ENCODE measurements around the gene RNLS.

RNLS gene

DNA sequence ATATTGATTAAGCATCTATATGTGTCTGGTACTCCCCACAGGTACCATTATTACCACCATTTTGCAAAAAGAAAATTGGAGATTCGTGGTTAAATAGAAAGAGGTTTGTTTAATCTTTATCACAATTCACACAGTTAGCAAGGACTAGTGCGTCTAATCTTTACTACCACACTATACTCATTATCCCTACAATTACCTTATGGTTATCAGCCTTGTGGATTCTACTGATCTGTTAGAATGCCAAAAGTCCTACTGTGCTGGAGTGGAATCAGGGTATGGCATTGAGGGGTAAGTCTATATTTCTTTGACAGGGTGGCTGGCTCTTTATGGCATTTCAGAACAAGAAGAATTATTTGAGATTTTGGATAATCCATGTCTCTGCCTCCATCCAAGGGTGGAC is 156.1 kb downstream of the RNLS start:
- no peak overlapping the region for H3K4me3 ChIP-seq (ENCODE audit: low read depth, low read length)
- TF ChIP-seq, protein P1, sequence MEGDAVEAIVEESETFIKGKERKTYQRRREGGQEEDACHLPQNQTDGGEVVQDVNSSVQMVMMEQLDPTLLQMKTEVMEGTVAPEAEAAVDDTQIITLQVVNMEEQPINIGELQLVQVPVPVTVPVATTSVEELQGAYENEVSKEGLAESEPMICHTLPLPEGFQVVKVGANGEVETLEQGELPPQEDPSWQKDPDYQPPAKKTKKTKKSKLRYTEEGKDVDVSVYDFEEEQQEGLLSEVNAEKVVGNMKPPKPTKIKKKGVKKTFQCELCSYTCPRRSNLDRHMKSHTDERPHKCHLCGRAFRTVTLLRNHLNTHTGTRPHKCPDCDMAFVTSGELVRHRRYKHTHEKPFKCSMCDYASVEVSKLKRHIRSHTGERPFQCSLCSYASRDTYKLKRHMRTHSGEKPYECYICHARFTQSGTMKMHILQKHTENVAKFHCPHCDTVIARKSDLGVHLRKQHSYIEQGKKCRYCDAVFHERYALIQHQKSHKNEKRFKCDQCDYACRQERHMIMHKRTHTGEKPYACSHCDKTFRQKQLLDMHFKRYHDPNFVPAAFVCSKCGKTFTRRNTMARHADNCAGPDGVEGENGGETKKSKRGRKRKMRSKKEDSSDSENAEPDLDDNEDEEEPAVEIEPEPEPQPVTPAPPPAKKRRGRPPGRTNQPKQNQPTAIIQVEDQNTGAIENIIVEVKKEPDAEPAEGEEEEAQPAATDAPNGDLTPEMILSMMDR (IDR thresholded peaks at IDR 0.05; ENCODE audit: borderline replicate concordance, insufficient read depth, low read depth, low read length), result no peak

- TF ChIP-seq, protein P1 (IDR thresholded peaks at IDR 0.05; ENCODE audit: borderline replicate concordance, insufficient read depth, low read depth, low read length), result no peak
- H3K4me3 ChIP-seq (ENCODE audit: low read depth, low read length), result no peak overlapping the region
These were observed 158.2 kb downstream of the RNLS start for GRCh38 chr10:88424881-88425280.

- TF ChIP-seq, protein P1 (IDR thresholded peaks at IDR 0.05; ENCODE audit: borderline replicate concordance, insufficient read depth, low read depth, low read length), result no peak
- no peak overlapping the region for H3K4me3 ChIP-seq (ENCODE audit: low read depth, low read length)
These were observed 159.4 kb downstream of the RNLS start for GRCh38 chr10:88423732-88424131.

GRCh38 chr10:88421590-88421989 is 161.5 kb downstream of the RNLS start:
- H3K4me3 ChIP-seq (ENCODE audit: low read depth, low read length), result no peak overlapping the region
- TF ChIP-seq, protein P1 (IDR thresholded peaks at IDR 0.05; ENCODE audit: borderline replicate concordance, insufficient read depth, low read depth, low read length), result no peak

GRCh38 chr10:88418871-88419270 is 164.2 kb downstream of the RNLS start:
- H3K4me3 ChIP-seq (ENCODE audit: low read depth, low read length), result no peak overlapping the region
- TF ChIP-seq, protein P1 (IDR thresholded peaks at IDR 0.05; ENCODE audit: borderline replicate concordance, insufficient read depth, low read depth, low read length), result no peak

GRCh38 chr10:88417387-88418030 is 165.6 kb downstream of the RNLS start:
- TF ChIP-seq, protein P1 (IDR thresholded peaks at IDR 0.05; ENCODE audit: borderline replicate concordance, insufficient read depth, low read depth, low read length), result no peak
- H3K4me3 ChIP-seq (ENCODE audit: low read depth, low read length), result no peak overlapping the region

GRCh38 chr10:88416801-88417200 is 166.3 kb downstream of the RNLS start:
- no peak overlapping the region for H3K4me3 ChIP-seq (ENCODE audit: low read depth, low read length)
- TF ChIP-seq, protein P1 (IDR thresholded peaks at IDR 0.05; ENCODE audit: borderline replicate concordance, insufficient read depth, low read depth, low read length), result no peak
